CD8-positive, alpha-beta memory T cell (primary cell): ENCODE data around the gene WBP2NL. TPM values are rescaled to one million over a fixed set of nuclear protein-coding genes. Genes with fewer than 3 reads are reported as not detected.
A peak's percentile ranks its signal among the peaks of the same experiment; 100 is the strongest.

Experiments
- CTCF ChIA-PET: fragments of 350-600 bp; sonication (Branson Sonifier 250); formaldehyde crosslinking; loops from one replicate; lab custom pipeline; 2021; ENCODE audit warnings: antibody characterized with exemption; lab: Charles Lee
- POLR2A ChIA-PET: fragments of 350-600 bp; sonication (Branson Sonifier 250); formaldehyde crosslinking; loops from one replicate; lab custom pipeline; 2021; ENCODE audit warnings: antibody characterized with exemption; lab: Charles Lee
- DNase-seq, 5 donors: peaks; one replicate each; pipeline versions ENCODE4 v3.0.0 to v3.0.0-alpha.2; 2020 to 2022; ENCODE audit warnings: mixed read lengths in 1 of 5
- H3K27ac ChIP-seq: one replicate; pipeline ENCODE4 v1.7.0; 2013; ENCODE audit warnings: low read depth, mild to moderate bottlenecking, low read length, moderate library complexity
- H3K27me3 ChIP-seq: 2 replicates; pipeline ENCODE4 v1.7.0; 2013; ENCODE audit warnings: low read length, mild to moderate bottlenecking; ENCODE audit not compliant: insufficient read depth, poor library complexity, severe bottlenecking
- H3K36me3 ChIP-seq: 2 replicates; pipeline ENCODE4 v1.7.0; 2013; ENCODE audit warnings: mild to moderate bottlenecking, low read length, moderate library complexity; ENCODE audit not compliant: insufficient read depth
- H3K4me1 ChIP-seq: 2 replicates; pipeline ENCODE4 v1.7.0; 2013; ENCODE audit warnings: mild to moderate bottlenecking, low read length, moderate library complexity; ENCODE audit not compliant: insufficient read depth
- H3K4me3 ChIP-seq: 2 replicates; pipeline ENCODE4 v1.7.0; 2013; ENCODE audit warnings: mild to moderate bottlenecking, low read length
- H3K9me3 ChIP-seq: 2 replicates; pipeline ENCODE4 v1.7.0; 2013; ENCODE audit warnings: mild to moderate bottlenecking, low read length
- H3K27ac Mint-ChIP-seq, 8 donors: one replicate each; pipeline ENCODE4 v1.8.0; 2020 to 2021; ENCODE audit warnings: mixed read lengths in 8 of 8, mild to moderate bottlenecking in 6 of 8, inconsistent platforms in 3 of 8, moderate library complexity in 3 of 8
- H3K27me3 Mint-ChIP-seq, 2 donors: one replicate each; pipeline ENCODE4 v1.8.0; 2020 to 2021; ENCODE audit warnings: mixed read lengths in 2 of 2, mild to moderate bottlenecking in 1 of 2, moderate library complexity in 1 of 2
- H3K36me3 Mint-ChIP-seq, 3 donors: one replicate each; pipeline ENCODE4 v1.8.0; 2020 to 2021; ENCODE audit warnings: mixed read lengths in 3 of 3, inconsistent platforms in 1 of 3, mild to moderate bottlenecking in 1 of 3
- H3K4me1 Mint-ChIP-seq, 3 donors: one replicate each; pipeline ENCODE4 v1.8.0; 2020 to 2021; ENCODE audit warnings: mixed read lengths in 3 of 3, inconsistent platforms in 1 of 3, mild to moderate bottlenecking in 1 of 3
- H3K4me3 Mint-ChIP-seq, 7 donors: one replicate each; pipeline ENCODE4 v1.8.0; 2020 to 2021; ENCODE audit warnings: mixed read lengths in 7 of 7, mild to moderate bottlenecking in 6 of 7, moderate library complexity in 4 of 7, inconsistent platforms in 2 of 7
- H3K9me3 Mint-ChIP-seq, 5 donors: one replicate each; pipeline ENCODE4 v1.8.0; 2020 to 2022; ENCODE audit warnings: mixed read lengths in 5 of 5, mild to moderate bottlenecking in 3 of 5, moderate library complexity in 2 of 5, inconsistent platforms in 1 of 5
- polyA plus RNA-seq: library from polyadenylated mRNA; unstranded; fragments of 300-500 nt; fragmentation: Illumina TruSeq; gene quantifications from one replicate; pipeline ENCODE4 v1.2.3, GENCODE V29; 2021
- total RNA-seq, 2 experiments: library from RNA; stranded (reverse); gene quantifications; one replicate each; pipeline ENCODE4 v1.2.3, GENCODE V29; 2021

The WBP2NL gene
- total and polyA plus RNA-seq, 3 experiments from 2014 or later = 0.66 to 0.82 (median 0.70) TPM

- Mint-ChIP-seq H3K27ac (no peak overlapping the region), H3K9me3 (no peaks in the 10 kb centered on the region), H3K4me1 (no peaks in the 10 kb centered on the region), H3K27me3 (peaks cover 12 to 30% of the 10 kb centered on the region in 2 donors), H3K4me3 (no peak overlapping the region), H3K36me3 (no peaks in the 10 kb centered on the region)
- DNase-seq = no peak
- Histone ChIP-seq H3K9me3 (no peaks in the 10 kb centered on the region), H3K27ac (no peak overlapping the region), H3K36me3 (no peaks in the 10 kb centered on the region), H3K27me3 (peaks cover under 1% of the 10 kb centered on the region), H3K4me1 (no peaks in the 10 kb centered on the region), H3K4me3 (no peak overlapping the region)
- POLR2A ChIA-PET = no interaction called here
- CTCF ChIA-PET = no interaction called here
Measured at GRCh38 chr22:41982865-41983264, 15.7 kb upstream of the WBP2NL start.

GRCh38 chr22:41983513-41984405 is 14.8 kb upstream of the WBP2NL start:
- Histone ChIP-seq H3K27me3 (no peaks in the 10 kb centered on the region), H3K27ac (no peak overlapping the region), H3K9me3 (no peaks in the 10 kb centered on the region), H3K36me3 (no peaks in the 10 kb centered on the region), H3K4me1 (no peaks in the 10 kb centered on the region), H3K4me3 (no peak overlapping the region)
- Mint-ChIP-seq H3K4me1 (no peaks in the 10 kb centered on the region), H3K36me3 (no peaks in the 10 kb centered on the region), H3K27ac (peak overlapping the region in 1 of 8 donors; percentile 56), H3K9me3 (no peaks in the 10 kb centered on the region), H3K4me3 (no peak overlapping the region), H3K27me3 (peaks cover 4 to 25% of the 10 kb centered on the region in 2 donors)
- ChIA-PET POLR2A (no interaction called here), CTCF (no interaction called here)
- no peak for DNase-seq

- CTCF ChIA-PET = no interaction called here
- H3K27ac ChIP-seq = no peak overlapping the region
- Mint-ChIP-seq H3K9me3 (no peaks in the 10 kb centered on the region), H3K4me1 (no peaks in the 10 kb centered on the region), H3K4me3 (no peak overlapping the region), H3K36me3 (no peaks in the 10 kb centered on the region), H3K27ac (no peak overlapping the region), H3K27me3 (peaks cover 8 to 10% of the 10 kb centered on the region in 2 donors)
- no peak overlapping the region for H3K4me3 ChIP-seq
- no peaks in the 10 kb centered on the region for H3K27me3 ChIP-seq
- POLR2A ChIA-PET = no interaction called here
- H3K4me1 ChIP-seq = no peaks in the 10 kb centered on the region
- no peak for DNase-seq
- no peaks in the 10 kb centered on the region for H3K36me3 ChIP-seq
- H3K9me3 ChIP-seq = no peaks in the 10 kb centered on the region
Measured at GRCh38 chr22:41987276-41987675, 11.3 kb upstream of the WBP2NL start.

GRCh38 chr22:41989246-41989645 is 9.3 kb upstream of the WBP2NL start:
- H3K27ac Mint-ChIP-seq = no peak overlapping the region
- Histone ChIP-seq H3K27ac (no peak overlapping the region), H3K27me3 (no peaks in the 10 kb centered on the region), H3K9me3 (no peaks in the 10 kb centered on the region), H3K4me1 (no peaks in the 10 kb centered on the region), H3K36me3 (no peaks in the 10 kb centered on the region), H3K4me3 (no peak overlapping the region)
- DNase-seq = no peak
- ChIA-PET CTCF (no interaction called here), POLR2A (no interaction called here)
- peaks cover 8 to 10% of the 10 kb centered on the region in 2 donors for H3K27me3 Mint-ChIP-seq
- no peaks in the 10 kb centered on the region for H3K36me3 Mint-ChIP-seq
- no peaks in the 10 kb centered on the region for H3K9me3 Mint-ChIP-seq
- no peak overlapping the region for H3K4me3 Mint-ChIP-seq
- H3K4me1 Mint-ChIP-seq = no peaks in the 10 kb centered on the region

- Histone ChIP-seq H3K27me3 (no peaks in the 10 kb centered on the region), H3K36me3 (no peaks in the 10 kb centered on the region), H3K27ac (no peak overlapping the region), H3K4me1 (no peaks in the 10 kb centered on the region), H3K9me3 (no peaks in the 10 kb centered on the region), H3K4me3 (no peak overlapping the region)
- ChIA-PET POLR2A (no interaction called here), CTCF (no interaction called here)
- H3K36me3 Mint-ChIP-seq = no peaks in the 10 kb centered on the region
- no peaks in the 10 kb centered on the region for H3K4me1 Mint-ChIP-seq
- no peaks in the 10 kb centered on the region for H3K9me3 Mint-ChIP-seq
- DNase-seq = no peak
- H3K27ac Mint-ChIP-seq = no peak overlapping the region
- no peak overlapping the region for H3K4me3 Mint-ChIP-seq
- H3K27me3 Mint-ChIP-seq = peaks cover 8% of the 10 kb centered on the region in 2 donors
Measured at GRCh38 chr22:41991111-41991510, 7.5 kb upstream of the WBP2NL start.

GRCh38 chr22:41992496-41992895 is 6.1 kb upstream of the WBP2NL start:
- Mint-ChIP-seq H3K27me3 (peaks cover 6 to 8% of the 10 kb centered on the region in 2 donors), H3K4me3 (no peak overlapping the region), H3K36me3 (no peaks in the 10 kb centered on the region), H3K4me1 (peaks cover under 1 to 2% (median under 1%) of the 10 kb centered on the region in 3 donors), H3K27ac (peak overlapping the region in 1 of 8 donors; percentile 6), H3K9me3 (no peaks in the 10 kb centered on the region)
- no peaks in the 10 kb centered on the region for H3K4me1 ChIP-seq
- no peak for DNase-seq
- H3K27me3 ChIP-seq = no peaks in the 10 kb centered on the region
- no peaks in the 10 kb centered on the region for H3K36me3 ChIP-seq
- CTCF ChIA-PET = no interaction called here
- POLR2A ChIA-PET = no interaction called here
- H3K4me3 ChIP-seq = no peak overlapping the region
- no peak overlapping the region for H3K27ac ChIP-seq
- no peaks in the 10 kb centered on the region for H3K9me3 ChIP-seq

GRCh38 chr22:41995211-41995610 is 3.4 kb upstream of the WBP2NL start:
- Histone ChIP-seq H3K4me3 (no peak overlapping the region), H3K9me3 (no peaks in the 10 kb centered on the region), H3K27me3 (no peaks in the 10 kb centered on the region), H3K27ac (no peak overlapping the region), H3K4me1 (peaks cover 19% of the 10 kb centered on the region), H3K36me3 (no peaks in the 10 kb centered on the region)
- DNase-seq = no peak
- Mint-ChIP-seq H3K4me3 (no peak overlapping the region), H3K9me3 (peaks cover 0 to 2% (median 0%) of the 10 kb centered on the region in 5 donors), H3K4me1 (peaks cover 16 to 20% (median 19%) of the 10 kb centered on the region in 3 donors), H3K27ac (no peak overlapping the region), H3K27me3 (peaks cover 0 to 5% of the 10 kb centered on the region in 2 donors), H3K36me3 (peaks cover 0 to 2% (median 0%) of the 10 kb centered on the region in 3 donors)
- CTCF ChIA-PET = no interaction called here
- POLR2A ChIA-PET = no interaction called here

- Mint-ChIP-seq H3K27ac (no peak overlapping the region), H3K4me1 (peaks cover 17 to 21% (median 20%) of the 10 kb centered on the region in 3 donors), H3K4me3 (no peak overlapping the region), H3K27me3 (peaks cover 0 to 2% of the 10 kb centered on the region in 2 donors), H3K36me3 (peaks cover 2 to 6% (median 4%) of the 10 kb centered on the region in 3 donors), H3K9me3 (peaks cover 0 to 6% (median under 1%) of the 10 kb centered on the region in 5 donors)
- POLR2A ChIA-PET = no interaction called here
- peaks cover 19% of the 10 kb centered on the region for H3K4me1 ChIP-seq
- H3K36me3 ChIP-seq = no peaks in the 10 kb centered on the region
- no peaks in the 10 kb centered on the region for H3K9me3 ChIP-seq
- no peak for DNase-seq
- CTCF ChIA-PET = no interaction called here
- H3K27ac ChIP-seq = no peak overlapping the region
- H3K27me3 ChIP-seq = no peaks in the 10 kb centered on the region
- no peak overlapping the region for H3K4me3 ChIP-seq
Measured at GRCh38 chr22:41996826-41997225, 1.8 kb upstream of the WBP2NL start.
